ENCODE data around the gene PLSCR3. TPM values are rescaled to one million over a fixed set of nuclear protein-coding genes. Genes with fewer than 3 reads are reported as not detected.

PLSCR3 gene
- 39.8 and 40.4 TPM in 2 replicates for total RNA-seq (2014; rRNA removed; shearing (Covaris generic); ENCODE audit: low replicate concordance)

GRCh38 chr17:7394452-7395191 lies at the start of gene PLSCR3:
PLSCR3 (minus strand) TSS chr17:7394525; CDS start chr17:7394110, 415 bp downstream.
- Histone ChIP-seq H4K20me1 (ENCODE audit: insufficient read depth, low read depth, low read length) (no peaks in the 10 kb centered on the region), H2AFZ (ENCODE audit: low read length) (peak within 1 kb of the TSS; percentile 90), H3K27ac (ENCODE audit: low read length) (0 out of 2 replicates have a peak within 1 kb of the TSS, but pooled peaks have one; percentile 17), H3K27me3 (ENCODE audit: low read length) (no peaks in the 10 kb centered on the region), H3K36me3 (ENCODE audit: insufficient read depth, low read length) (no peaks in the 10 kb centered on the region), H3K4me1 (ENCODE audit: low read length) (peaks cover 14% of the 10 kb centered on the region), H3K79me2 (ENCODE audit: low read length) (peaks cover 5% of the 10 kb centered on the region; the same call in 1 of the 2 replicates), H3K9ac (ENCODE audit: low read length) (peak within 1 kb of the TSS; percentile 82), H3K4me3 (ENCODE audit: low read length) (peak within 1 kb of the TSS; percentile 91), H3K9me3 (ENCODE audit: low read length) (no peaks in the 10 kb centered on the region), H3K9me2 (replicated peaks; ENCODE audit: insufficient read depth, low read length) (no peaks in the 10 kb centered on the region), H3K4me2 (ENCODE audit: low read depth, low read length, poor library complexity, severe bottlenecking) (peak within 1 kb of the TSS; percentile 89)
- DNase-seq, result peak; percentile 93

- H3K27me3 ChIP-seq (ENCODE audit: low read length), result no peaks in the 10 kb centered on the region
- H3K4me2 ChIP-seq (ENCODE audit: low read depth, low read length, poor library complexity, severe bottlenecking), result no peak overlapping the region
- H3K27ac ChIP-seq (ENCODE audit: low read length), result no peak overlapping the region
- H3K4me3 ChIP-seq (ENCODE audit: low read length), result no peak overlapping the region
- no peaks in the 10 kb centered on the region for H3K79me2 ChIP-seq (ENCODE audit: low read length)
- no peaks in the 10 kb centered on the region for H3K36me3 ChIP-seq (ENCODE audit: insufficient read depth, low read length)
- H3K9ac ChIP-seq (ENCODE audit: low read length), result no peak overlapping the region
- H2AFZ ChIP-seq (ENCODE audit: low read length), result no peak overlapping the region
- H3K4me1 ChIP-seq (ENCODE audit: low read length), result peaks cover 22% of the 10 kb centered on the region
- no peaks in the 10 kb centered on the region for H3K9me3 ChIP-seq (ENCODE audit: low read length)
- H3K9me2 ChIP-seq (replicated peaks; ENCODE audit: insufficient read depth, low read length), result no peaks in the 10 kb centered on the region
- no peak for DNase-seq
- no peaks in the 10 kb centered on the region for H4K20me1 ChIP-seq (ENCODE audit: insufficient read depth, low read depth, low read length)
These were observed 49.5 kb upstream of the PLSCR3 start for GRCh38 chr17:7443499-7444485.

GRCh38 chr17:7442142-7442541 lies 47.8 kb upstream of the PLSCR3 start:
- no peak overlapping the region for H3K27ac ChIP-seq (ENCODE audit: low read length)
- no peaks in the 10 kb centered on the region for H3K27me3 ChIP-seq (ENCODE audit: low read length)
- H3K36me3 ChIP-seq (ENCODE audit: insufficient read depth, low read length), result no peaks in the 10 kb centered on the region
- no peak overlapping the region for H3K4me3 ChIP-seq (ENCODE audit: low read length)
- no peak overlapping the region for H3K9ac ChIP-seq (ENCODE audit: low read length)
- H3K4me1 ChIP-seq (ENCODE audit: low read length), result peaks cover 25% of the 10 kb centered on the region
- H4K20me1 ChIP-seq (ENCODE audit: insufficient read depth, low read depth, low read length), result peaks cover 9% of the 10 kb centered on the region; the same call in 1 of the 2 replicates
- DNase-seq, result no peak
- H3K4me2 ChIP-seq (ENCODE audit: low read depth, low read length, poor library complexity, severe bottlenecking), result no peak overlapping the region
- no peaks in the 10 kb centered on the region for H3K9me2 ChIP-seq (replicated peaks; ENCODE audit: insufficient read depth, low read length)
- H3K9me3 ChIP-seq (ENCODE audit: low read length), result no peaks in the 10 kb centered on the region
- no peak overlapping the region for H2AFZ ChIP-seq (ENCODE audit: low read length)
- no peaks in the 10 kb centered on the region for H3K79me2 ChIP-seq (ENCODE audit: low read length)

- no peak for DNase-seq
- H2AFZ ChIP-seq (ENCODE audit: low read length), result no peak overlapping the region
- H3K79me2 ChIP-seq (ENCODE audit: low read length), result 0 out of 2 replicates have a peak, but pooled peaks cover 1% of the 10 kb centered on the region
- no peak overlapping the region for H3K9ac ChIP-seq (ENCODE audit: low read length)
- no peaks in the 10 kb centered on the region for H3K9me2 ChIP-seq (replicated peaks; ENCODE audit: insufficient read depth, low read length)
- H3K27ac ChIP-seq (ENCODE audit: low read length), result no peak overlapping the region
- H3K9me3 ChIP-seq (ENCODE audit: low read length), result no peaks in the 10 kb centered on the region
- H4K20me1 ChIP-seq (ENCODE audit: insufficient read depth, low read depth, low read length), result peaks cover 9% of the 10 kb centered on the region; the same call in 1 of the 2 replicates
- H3K4me3 ChIP-seq (ENCODE audit: low read length), result no peak overlapping the region
- no peak overlapping the region for H3K4me2 ChIP-seq (ENCODE audit: low read depth, low read length, poor library complexity, severe bottlenecking)
- H3K27me3 ChIP-seq (ENCODE audit: low read length), result no peaks in the 10 kb centered on the region
- H3K36me3 ChIP-seq (ENCODE audit: insufficient read depth, low read length), result no peaks in the 10 kb centered on the region
- H3K4me1 ChIP-seq (ENCODE audit: low read length), result peaks cover 32% of the 10 kb centered on the region
These were observed 46.9 kb upstream of the PLSCR3 start for GRCh38 chr17:7441266-7441665.

GRCh38 chr17:7440834-7441195 lies 46.5 kb upstream of the PLSCR3 start:
- DNase-seq, result no peak
- H3K9me2 ChIP-seq (replicated peaks; ENCODE audit: insufficient read depth, low read length), result no peaks in the 10 kb centered on the region
- peaks cover 9% of the 10 kb centered on the region; the same call in 1 of the 2 replicates for H4K20me1 ChIP-seq (ENCODE audit: insufficient read depth, low read depth, low read length)
- H3K27ac ChIP-seq (ENCODE audit: low read length), result no peak overlapping the region
- H3K4me1 ChIP-seq (ENCODE audit: low read length), result peaks cover 35% of the 10 kb centered on the region
- H2AFZ ChIP-seq (ENCODE audit: low read length), result no peak overlapping the region
- H3K27me3 ChIP-seq (ENCODE audit: low read length), result no peaks in the 10 kb centered on the region
- 0 out of 2 replicates have a peak, but pooled peaks cover 4% of the 10 kb centered on the region for H3K79me2 ChIP-seq (ENCODE audit: low read length)
- no peaks in the 10 kb centered on the region for H3K36me3 ChIP-seq (ENCODE audit: insufficient read depth, low read length)
- no peak overlapping the region for H3K9ac ChIP-seq (ENCODE audit: low read length)
- no peak overlapping the region for H3K4me3 ChIP-seq (ENCODE audit: low read length)
- H3K4me2 ChIP-seq (ENCODE audit: low read depth, low read length, poor library complexity, severe bottlenecking), result no peak overlapping the region
- no peaks in the 10 kb centered on the region for H3K9me3 ChIP-seq (ENCODE audit: low read length)

GRCh38 chr17:7440113-7440833 lies 45.9 kb upstream of the PLSCR3 start:
- Histone ChIP-seq H3K27ac (ENCODE audit: low read length) (no peak overlapping the region), H3K36me3 (ENCODE audit: insufficient read depth, low read length) (no peaks in the 10 kb centered on the region), H3K4me1 (ENCODE audit: low read length) (peaks cover 31% of the 10 kb centered on the region), H3K9me3 (ENCODE audit: low read length) (no peaks in the 10 kb centered on the region), H3K9me2 (replicated peaks; ENCODE audit: insufficient read depth, low read length) (no peaks in the 10 kb centered on the region), H4K20me1 (ENCODE audit: insufficient read depth, low read depth, low read length) (peaks cover 9% of the 10 kb centered on the region; the same call in 1 of the 2 replicates), H3K9ac (ENCODE audit: low read length) (no peak overlapping the region), H2AFZ (ENCODE audit: low read length) (no peak overlapping the region), H3K27me3 (ENCODE audit: low read length) (no peaks in the 10 kb centered on the region), H3K4me3 (ENCODE audit: low read length) (no peak overlapping the region), H3K4me2 (ENCODE audit: low read depth, low read length, poor library complexity, severe bottlenecking) (peak overlapping the region; percentile 10), H3K79me2 (ENCODE audit: low read length) (0 out of 2 replicates have a peak, but pooled peaks cover 4% of the 10 kb centered on the region)
- peak; percentile 68 for DNase-seq

- peaks cover 27% of the 10 kb centered on the region for H3K4me1 ChIP-seq (ENCODE audit: low read length)
- no peaks in the 10 kb centered on the region for H3K36me3 ChIP-seq (ENCODE audit: insufficient read depth, low read length)
- H3K27ac ChIP-seq (ENCODE audit: low read length), result no peak within 1 kb of the TSS
- 0 out of 2 replicates have a peak, but pooled peaks cover 4% of the 10 kb centered on the region for H3K79me2 ChIP-seq (ENCODE audit: low read length)
- H3K4me2 ChIP-seq (ENCODE audit: low read depth, low read length, poor library complexity, severe bottlenecking), result peak within 1 kb of the TSS; percentile 10
- no peak within 1 kb of the TSS for H3K9ac ChIP-seq (ENCODE audit: low read length)
- no peaks in the 10 kb centered on the region for H3K9me3 ChIP-seq (ENCODE audit: low read length)
- no peak for DNase-seq
- no peak within 1 kb of the TSS for H3K4me3 ChIP-seq (ENCODE audit: low read length)
- peaks cover 9% of the 10 kb centered on the region; the same call in 1 of the 2 replicates for H4K20me1 ChIP-seq (ENCODE audit: insufficient read depth, low read depth, low read length)
- no peak within 1 kb of the TSS for H2AFZ ChIP-seq (ENCODE audit: low read length)
- H3K9me2 ChIP-seq (replicated peaks; ENCODE audit: insufficient read depth, low read length), result no peaks in the 10 kb centered on the region
- no peaks in the 10 kb centered on the region for H3K27me3 ChIP-seq (ENCODE audit: low read length)
These were observed 45.3 kb upstream of the PLSCR3 start, which contains the start of gene FGF11 for GRCh38 chr17:7439462-7440112. FGF11 (plus strand) TSS chr17:7439512; CDS start chr17:7439621, 109 bp downstream.

Measured in Karpas-422 (cell line).